ENCODE results near the gene STK38L.
A peak's percentile ranks its signal among the peaks of the same experiment; 100 is the strongest.

Gene STK38L

DNA sequence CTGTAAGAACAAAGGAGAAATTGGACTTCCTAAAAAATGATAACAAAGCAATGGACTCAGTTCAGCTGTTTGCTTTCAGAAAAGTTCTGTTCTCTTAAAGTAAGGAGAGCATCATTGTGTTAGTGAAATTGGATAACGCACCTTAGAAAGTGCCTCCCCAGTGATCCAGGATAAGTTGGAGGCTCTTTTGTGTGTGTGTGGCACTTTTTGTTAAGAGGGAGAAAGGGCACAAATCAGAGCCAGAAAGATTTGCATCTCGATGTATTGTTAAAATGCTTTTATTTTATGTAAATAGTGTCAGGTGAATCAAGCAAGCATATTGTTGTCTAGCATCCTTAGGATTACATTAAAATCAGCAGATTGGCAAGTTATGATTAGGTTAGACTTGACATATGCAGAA is 2.1 kb downstream of the STK38L start:
- H2AFZ ChIP-seq (ENCODE audit: low read depth, low read length), result no peak overlapping the region
- H3K27ac ChIP-seq (ENCODE audit: low read length), result no peak overlapping the region
- no peak for ATAC-seq (ENCODE audit: insufficient read depth, low read depth)
- no peak overlapping the region for H3K9ac ChIP-seq (ENCODE audit: low read depth, low read length)
- peaks cover 5% of the 10 kb centered on the region; the same call in 1 of the 2 replicates for H3K79me2 ChIP-seq (ENCODE audit: insufficient read depth, low read length)
- H3K27me3 ChIP-seq (ENCODE audit: insufficient read depth, low read length, poor library complexity), result no peaks in the 10 kb centered on the region
- H3K4me3 ChIP-seq (ENCODE audit: low read depth in 1 of 2, low read length in 2 of 2), result no peak overlapping the region
- no peaks in the 10 kb centered on the region for H4K20me1 ChIP-seq (ENCODE audit: insufficient read depth, low read length)
- no peak for DNase-seq
- H3K36me3 ChIP-seq (ENCODE audit: insufficient read depth, low read length), result no peaks in the 10 kb centered on the region
- H3K4me2 ChIP-seq (ENCODE audit: insufficient read depth, low read length), result peak overlapping the region; percentile 89; the same call in 1 of the 2 replicates
- peaks cover 26% of the 10 kb centered on the region for H3K4me1 ChIP-seq (ENCODE audit: insufficient read depth, low read length)
- no peak for TF ChIP-seq EZH2 (IDR thresholded peaks at IDR 0.05; ENCODE audit: borderline replicate concordance, low read depth, low read length, severe bottlenecking)
- TF ChIP-seq CTCF (IDR thresholded peaks at IDR 0.05; ENCODE audit: borderline replicate concordance, extremely low read depth, low read length, poor library complexity, severe bottlenecking), result no peak
- no peaks in the 10 kb centered on the region for H3K9me3 ChIP-seq (ENCODE audit: insufficient read depth, low read length, severe bottlenecking)

GRCh38 chr12:27246774-27247173 is 2.7 kb downstream of the STK38L start:
- no peak for ATAC-seq (ENCODE audit: insufficient read depth, low read depth)
- peaks cover 5% of the 10 kb centered on the region; the same call in 1 of the 2 replicates for H3K79me2 ChIP-seq (ENCODE audit: insufficient read depth, low read length)

GRCh38 chr12:27252934-27253333 is 8.8 kb downstream of the STK38L start:
- Histone ChIP-seq H3K4me2 (ENCODE audit: insufficient read depth, low read length) (no peak overlapping the region), H3K36me3 (ENCODE audit: insufficient read depth, low read length) (no peaks in the 10 kb centered on the region), H4K20me1 (ENCODE audit: insufficient read depth, low read length) (no peaks in the 10 kb centered on the region), H3K9me3 (ENCODE audit: insufficient read depth, low read length, severe bottlenecking) (no peaks in the 10 kb centered on the region), H3K4me3 (ENCODE audit: low read depth in 1 of 2, low read length in 2 of 2) (no peak overlapping the region), H3K27me3 (ENCODE audit: insufficient read depth, low read length, poor library complexity) (no peaks in the 10 kb centered on the region), H3K9ac (ENCODE audit: low read depth, low read length) (no peak overlapping the region), H2AFZ (ENCODE audit: low read depth, low read length) (no peak overlapping the region), H3K4me1 (ENCODE audit: insufficient read depth, low read length) (no peaks in the 10 kb centered on the region), H3K27ac (ENCODE audit: low read length) (no peak overlapping the region), H3K79me2 (ENCODE audit: insufficient read depth, low read length) (0 out of 2 replicates have a peak, but pooled peaks cover 2% of the 10 kb centered on the region)
- TF ChIP-seq EZH2 (IDR thresholded peaks at IDR 0.05; ENCODE audit: borderline replicate concordance, low read depth, low read length, severe bottlenecking), result no peak
- no peak for TF ChIP-seq CTCF (IDR thresholded peaks at IDR 0.05; ENCODE audit: borderline replicate concordance, extremely low read depth, low read length, poor library complexity, severe bottlenecking)
- ATAC-seq (ENCODE audit: insufficient read depth, low read depth) (no peak), DNase-seq (no peak)

More at GRCh38 chr12:27246774-27247173, 2.7 kb downstream of the STK38L start:
- no peak overlapping the region for H2AFZ ChIP-seq (ENCODE audit: low read depth, low read length)
- TF ChIP-seq EZH2 (IDR thresholded peaks at IDR 0.05; ENCODE audit: borderline replicate concordance, low read depth, low read length, severe bottlenecking) (no peak), CTCF (IDR thresholded peaks at IDR 0.05; ENCODE audit: borderline replicate concordance, extremely low read depth, low read length, poor library complexity, severe bottlenecking) (no peak)
- DNase-seq, result no peak
- no peak overlapping the region for H3K27ac ChIP-seq (ENCODE audit: low read length)
- H3K4me2 ChIP-seq (ENCODE audit: insufficient read depth, low read length), result peak overlapping the region; percentile 3; the same call in 1 of the 2 replicates
- peaks cover 26% of the 10 kb centered on the region for H3K4me1 ChIP-seq (ENCODE audit: insufficient read depth, low read length)
- H3K36me3 ChIP-seq (ENCODE audit: insufficient read depth, low read length), result no peaks in the 10 kb centered on the region
- no peaks in the 10 kb centered on the region for H3K27me3 ChIP-seq (ENCODE audit: insufficient read depth, low read length, poor library complexity)
- no peak overlapping the region for H3K9ac ChIP-seq (ENCODE audit: low read depth, low read length)
- H4K20me1 ChIP-seq (ENCODE audit: insufficient read depth, low read length), result no peaks in the 10 kb centered on the region
- H3K9me3 ChIP-seq (ENCODE audit: insufficient read depth, low read length, severe bottlenecking), result no peaks in the 10 kb centered on the region
- H3K4me3 ChIP-seq (ENCODE audit: low read depth in 1 of 2, low read length in 2 of 2), result no peak overlapping the region
